A549 treated with Mapracorat at 1 μM for 4 hours (cell line): ENCODE data around the gene TMEM167B. TPM values are rescaled to one million over a fixed set of nuclear protein-coding genes. Genes with fewer than 3 reads are reported as not detected.

Source experiments
- total RNA-seq: library from RNA; stranded (reverse); fragments of 200-300 nt; extraction: Qiagen RNA extraction; gene quantifications from 5 replicates; pipeline ENCODE4 v1.2.3, GENCODE V29; 2022

The TMEM167B gene
- total RNA-seq: 7.8 to 10.8 TPM (median 8.1 TPM) in 5 replicates

DNA sequence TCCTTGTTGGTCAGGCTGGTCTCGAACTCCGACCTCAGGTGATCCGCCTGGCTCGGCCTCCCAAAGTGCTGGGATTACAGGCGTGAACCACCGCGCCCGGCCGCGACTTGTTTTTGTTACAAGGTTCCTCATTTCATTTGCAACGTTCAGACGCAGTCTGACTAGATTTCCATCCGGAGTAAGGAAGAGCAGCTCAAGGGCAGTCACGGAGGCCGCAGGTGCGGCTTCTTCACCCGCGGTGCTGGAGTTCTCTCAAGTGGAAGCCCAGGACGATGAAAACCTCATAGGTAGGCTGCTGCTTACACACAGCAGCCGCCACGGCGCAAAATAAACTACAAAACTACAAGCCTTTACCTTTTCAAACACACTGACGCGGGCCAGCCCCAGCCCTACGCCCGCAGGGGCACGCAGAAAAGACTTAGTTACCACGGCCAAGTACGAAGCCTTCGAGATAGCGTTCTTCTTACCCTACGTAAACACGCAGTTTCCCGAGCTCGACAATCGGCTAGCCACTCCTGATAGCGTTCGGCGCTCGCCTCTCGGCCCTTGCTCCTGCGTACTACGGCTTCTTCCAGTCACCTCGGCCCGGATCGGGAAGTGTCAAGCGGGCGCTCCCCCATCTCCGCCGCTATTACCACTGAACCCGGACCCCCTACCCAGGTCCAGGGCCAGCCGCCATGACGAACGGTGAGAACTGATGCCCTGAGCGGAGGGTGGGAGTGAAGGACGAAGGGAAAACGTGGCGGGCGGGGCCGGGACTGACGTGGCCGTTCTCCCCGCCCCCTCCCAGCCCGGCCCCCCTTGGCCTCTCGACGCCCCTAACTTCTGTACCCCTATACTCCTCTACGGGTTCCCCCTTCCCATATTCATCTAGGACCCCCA is at the start of gene TMEM167B:
TSS of gene TMEM167B (plus strand) at position 569 of the 882 bp plus-strand sequence. CDS start at position 678, 109 bp downstream.

DNA sequence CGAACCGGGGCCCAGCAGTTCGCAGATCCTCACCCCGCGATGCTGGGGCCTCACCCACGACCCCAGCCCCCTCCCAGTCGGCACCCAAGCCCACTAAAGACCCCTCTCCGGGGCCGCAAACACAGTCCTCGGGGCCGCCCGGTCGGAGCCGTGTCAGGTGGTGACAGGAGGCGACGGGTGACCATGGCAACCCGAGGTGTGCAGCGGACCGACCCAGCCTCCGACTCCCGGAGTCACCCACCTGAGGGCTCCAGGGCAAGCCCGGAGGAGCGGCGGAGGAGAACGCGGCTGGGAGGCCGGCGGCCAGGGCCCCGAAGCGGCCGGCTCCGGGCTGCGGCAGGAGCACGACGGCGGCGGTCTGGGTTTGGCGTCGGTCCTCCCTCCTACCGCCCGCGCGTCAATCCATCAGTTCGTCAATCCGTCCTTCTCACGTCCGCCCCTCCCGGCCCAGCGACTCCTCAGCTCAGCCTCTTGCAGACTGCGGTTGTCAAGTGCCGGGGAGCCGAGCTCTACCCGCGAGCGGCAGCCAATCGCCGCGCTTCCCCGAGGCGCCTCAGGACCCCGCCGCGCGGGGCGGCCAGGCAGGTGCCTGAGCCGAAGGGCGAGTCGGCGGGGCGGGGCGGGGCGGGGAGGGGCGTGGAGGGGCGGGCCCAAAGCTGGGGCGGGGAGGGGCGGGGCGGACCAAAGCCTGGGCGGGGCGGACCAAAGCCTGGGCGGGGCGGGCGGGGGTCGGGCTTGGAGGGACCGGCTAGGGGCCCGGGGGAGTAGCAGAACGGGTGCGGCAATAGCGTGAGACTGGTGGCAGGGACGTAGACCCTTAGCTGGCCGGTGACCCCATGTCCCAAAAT is 48.7 kb upstream of the TMEM167B start, which contains the start of gene WDR47:
TSS of gene WDR47 (minus strand) at position 482 of the 848 bp plus-strand sequence. CDS start 18,590 bp downstream, outside the sequence.

DNA sequence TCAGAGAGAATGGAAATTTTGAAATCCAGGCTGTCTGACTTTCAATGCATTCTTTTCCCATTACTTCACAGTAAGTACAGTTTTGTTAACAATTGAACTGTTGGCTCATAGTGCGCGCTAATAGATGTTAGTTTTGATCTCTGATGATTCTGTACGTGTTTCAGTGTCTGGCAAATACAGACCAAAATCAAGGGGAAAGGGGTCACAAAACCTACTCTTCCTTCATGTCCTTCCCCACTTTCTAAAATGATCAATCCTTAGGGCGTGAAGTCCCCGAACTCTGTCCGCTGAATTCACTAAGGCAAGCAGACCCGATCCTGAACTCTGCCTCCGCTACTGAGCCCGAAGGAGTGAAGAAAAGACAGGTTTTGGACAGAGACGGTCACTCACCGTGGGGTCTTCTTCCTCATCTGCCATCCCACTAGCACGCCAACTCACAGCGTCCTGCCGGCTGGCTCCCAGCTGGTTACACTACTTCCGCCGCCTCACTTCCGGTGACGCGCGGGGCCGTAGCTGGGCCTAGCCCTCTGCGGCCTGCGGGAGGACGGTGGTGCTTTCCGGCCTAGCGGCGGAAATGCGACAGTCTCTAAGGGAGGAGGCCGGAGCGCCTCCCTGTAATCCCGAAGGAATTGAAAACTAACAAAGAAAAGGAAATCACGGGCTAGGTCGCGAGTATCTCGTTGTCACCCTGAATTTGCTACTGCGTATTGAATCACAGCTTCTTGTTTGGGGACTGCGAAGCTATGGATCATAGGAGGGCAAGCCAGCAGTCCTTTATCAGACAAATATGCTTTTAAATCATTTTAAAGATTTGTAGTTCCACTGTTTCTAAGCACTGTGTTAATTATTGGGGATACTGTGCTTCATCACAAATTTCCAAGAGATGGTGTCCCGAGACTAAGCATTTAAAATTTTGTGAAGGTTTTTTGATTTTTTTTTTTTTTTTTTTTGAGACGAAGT is 14.8 kb upstream of the TMEM167B start, which contains the start of gene TAF13:
TSS of gene TAF13 (minus strand) at position 473 of the 960 bp plus-strand sequence. CDS start at position 417, 56 bp downstream.

DNA sequence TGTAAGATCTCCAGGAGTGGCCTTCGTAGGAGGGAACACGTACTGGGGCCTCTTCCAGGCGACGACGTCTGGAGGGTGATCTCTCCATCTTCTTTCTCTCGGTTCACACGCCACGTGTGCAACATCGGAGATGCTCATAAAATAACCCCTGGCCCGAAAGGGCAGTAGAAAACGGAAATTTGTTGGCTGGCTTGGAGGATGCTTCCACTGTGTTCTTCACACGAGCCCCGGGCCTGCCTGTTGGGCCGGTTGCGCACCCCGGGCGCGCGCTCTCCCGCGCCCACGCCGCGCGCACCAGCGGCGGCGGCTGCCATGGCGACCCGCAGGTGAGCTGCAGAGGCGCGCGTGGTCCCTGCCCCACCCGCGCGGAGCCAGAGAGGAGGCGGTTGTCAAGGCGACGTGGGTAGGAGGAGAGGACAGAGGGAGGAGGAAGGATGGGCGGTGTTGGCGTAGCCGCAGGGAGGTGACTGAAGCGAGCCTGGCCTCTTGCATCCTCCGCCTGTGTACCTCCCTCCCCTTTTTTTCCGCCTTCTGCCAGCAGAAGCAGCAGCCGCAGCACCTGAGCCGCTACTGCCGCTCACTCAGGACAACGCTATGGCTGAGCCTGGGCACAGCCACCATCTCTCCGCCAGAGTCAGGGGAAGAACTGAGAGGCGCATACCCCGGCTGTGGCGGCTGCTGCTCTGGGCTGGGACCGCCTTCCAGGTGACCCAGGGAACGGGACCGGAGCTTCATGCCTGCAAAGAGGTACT is 23.2 kb downstream of the TMEM167B start, which contains the start of gene ELAPOR1:
TSS of gene ELAPOR1 (plus strand) at position 526 of the 752 bp plus-strand sequence. CDS start at position 595, 69 bp downstream.

Other genes starting within 250 kb of the TMEM167B start
- gene AKNAD1, start 233.7 kb upstream of the TMEM167B start, total RNA-seq: 0.78 to 2.5 TPM (median 1.2 TPM) in 5 replicates
- 16.5 to 21.9 TPM (median 20.1 TPM) in 5 replicates for gene GPSM2, start 213.8 kb upstream of the TMEM167B start, total RNA-seq
- gene CLCC1, start 127.3 kb upstream of the TMEM167B start, total RNA-seq: 14.1 to 16.5 TPM (median 15.0 TPM) in 5 replicates
- gene WDR47, start 48.7 kb upstream of the TMEM167B start, total RNA-seq: 7.0 to 9.4 TPM (median 8.6 TPM) in 5 replicates
- 24.8 to 31.8 TPM (median 26.3 TPM) in 5 replicates for gene TAF13, start 14.8 kb upstream of the TMEM167B start, total RNA-seq
- 0.34 to 0.63 TPM (median 0.55 TPM) in 5 replicates for gene ELAPOR1, start 23.4 kb downstream of the TMEM167B start, total RNA-seq
- 87.3 to 99.1 TPM (median 90.1 TPM) in 5 replicates for gene SARS1, start 123.2 kb downstream of the TMEM167B start, total RNA-seq
- 3.3 to 5.5 TPM (median 5.1 TPM) in 5 replicates for gene CELSR2, start 158.8 kb downstream of the TMEM167B start, total RNA-seq
- gene PSRC1, start 192.4 kb downstream of the TMEM167B start, total RNA-seq: 16.3 to 25.3 TPM (median 22.6 TPM) in 5 replicates
- gene MYBPHL, start 216.2 kb downstream of the TMEM167B start, total RNA-seq: 0.25 TPM in 1 of 5 replicates, not detected in the others